ENCODE measurements around the gene MAJIN. TPM values are rescaled to one million over a fixed set of nuclear protein-coding genes. Genes with fewer than 3 reads are reported as not detected.

The MAJIN gene
- total and polyA plus RNA-seq, 9 of the 15 experiments (the other 6 are each of a cell fraction or from before 2014, with no cell fraction given): 0.17 to 0.83 (median 0.24) TPM; not detected in 2

DNA sequence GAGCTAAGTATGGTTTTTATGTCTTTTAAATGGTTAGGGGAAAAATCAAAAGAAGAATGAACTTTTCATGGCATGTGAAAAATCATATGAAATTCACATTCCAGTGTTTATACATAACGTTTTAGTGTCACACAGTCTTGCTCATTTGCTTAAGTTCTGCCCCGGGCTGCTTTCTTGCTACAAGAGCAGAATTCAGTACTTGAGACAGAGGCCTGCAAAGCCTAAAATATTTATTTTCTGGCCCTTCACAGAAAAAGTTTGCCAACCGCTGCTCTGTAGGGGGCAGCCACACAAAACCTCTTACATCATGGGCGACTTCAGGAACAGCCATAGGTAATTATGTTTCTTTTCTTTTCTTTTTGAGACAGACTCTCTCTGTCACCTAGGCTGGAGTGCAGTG, 53.9 kb downstream of the MAJIN start (continued):
- no peak for TF ChIP-seq HMG20B (CRISPR knock-in tag; IDR thresholded peaks at IDR 0.05)
- TF ChIP-seq, protein P1, sequence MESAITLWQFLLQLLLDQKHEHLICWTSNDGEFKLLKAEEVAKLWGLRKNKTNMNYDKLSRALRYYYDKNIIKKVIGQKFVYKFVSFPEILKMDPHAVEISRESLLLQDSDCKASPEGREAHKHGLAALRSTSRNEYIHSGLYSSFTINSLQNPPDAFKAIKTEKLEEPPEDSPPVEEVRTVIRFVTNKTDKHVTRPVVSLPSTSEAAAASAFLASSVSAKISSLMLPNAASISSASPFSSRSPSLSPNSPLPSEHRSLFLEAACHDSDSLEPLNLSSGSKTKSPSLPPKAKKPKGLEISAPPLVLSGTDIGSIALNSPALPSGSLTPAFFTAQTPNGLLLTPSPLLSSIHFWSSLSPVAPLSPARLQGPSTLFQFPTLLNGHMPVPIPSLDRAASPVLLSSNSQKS (CRISPR knock-in tag; IDR thresholded peaks at IDR 0.05): no peak
- TF ChIP-seq, protein P2, sequence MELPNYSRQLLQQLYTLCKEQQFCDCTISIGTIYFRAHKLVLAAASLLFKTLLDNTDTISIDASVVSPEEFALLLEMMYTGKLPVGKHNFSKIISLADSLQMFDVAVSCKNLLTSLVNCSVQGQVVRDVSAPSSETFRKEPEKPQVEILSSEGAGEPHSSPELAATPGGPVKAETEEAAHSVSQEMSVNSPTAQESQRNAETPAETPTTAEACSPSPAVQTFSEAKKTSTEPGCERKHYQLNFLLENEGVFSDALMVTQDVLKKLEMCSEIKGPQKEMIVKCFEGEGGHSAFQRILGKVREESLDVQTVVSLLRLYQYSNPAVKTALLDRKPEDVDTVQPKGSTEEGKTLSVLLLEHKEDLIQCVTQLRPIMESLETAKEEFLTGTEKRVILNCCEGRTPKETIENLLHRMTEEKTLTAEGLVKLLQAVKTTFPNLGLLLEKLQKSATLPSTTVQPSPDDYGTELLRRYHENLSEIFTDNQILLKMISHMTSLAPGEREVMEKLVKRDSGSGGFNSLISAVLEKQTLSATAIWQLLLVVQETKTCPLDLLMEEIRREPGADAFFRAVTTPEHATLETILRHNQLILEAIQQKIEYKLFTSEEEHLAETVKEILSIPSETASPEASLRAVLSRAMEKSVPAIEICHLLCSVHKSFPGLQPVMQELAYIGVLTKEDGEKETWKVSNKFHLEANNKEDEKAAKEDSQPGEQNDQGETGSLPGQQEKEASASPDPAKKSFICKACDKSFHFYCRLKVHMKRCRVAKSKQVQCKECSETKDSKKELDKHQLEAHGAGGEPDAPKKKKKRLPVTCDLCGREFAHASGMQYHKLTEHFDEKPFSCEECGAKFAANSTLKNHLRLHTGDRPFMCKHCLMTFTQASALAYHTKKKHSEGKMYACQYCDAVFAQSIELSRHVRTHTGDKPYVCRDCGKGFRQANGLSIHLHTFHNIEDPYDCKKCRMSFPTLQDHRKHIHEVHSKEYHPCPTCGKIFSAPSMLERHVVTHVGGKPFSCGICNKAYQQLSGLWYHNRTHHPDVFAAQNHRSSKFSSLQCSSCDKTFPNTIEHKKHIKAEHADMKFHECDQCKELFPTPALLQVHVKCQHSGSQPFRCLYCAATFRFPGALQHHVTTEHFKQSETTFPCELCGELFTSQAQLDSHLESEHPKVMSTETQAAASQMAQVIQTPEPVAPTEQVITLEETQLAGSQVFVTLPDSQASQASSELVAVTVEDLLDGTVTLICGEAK (IDR thresholded peaks at IDR 0.05): 0 out of 2 replicates have a peak, but pooled peaks have one; percentile 44
- TF ChIP-seq, protein P2 (CRISPR knock-in tag; IDR thresholded peaks at IDR 0.05): no peak
- TF ChIP-seq, protein P3, sequence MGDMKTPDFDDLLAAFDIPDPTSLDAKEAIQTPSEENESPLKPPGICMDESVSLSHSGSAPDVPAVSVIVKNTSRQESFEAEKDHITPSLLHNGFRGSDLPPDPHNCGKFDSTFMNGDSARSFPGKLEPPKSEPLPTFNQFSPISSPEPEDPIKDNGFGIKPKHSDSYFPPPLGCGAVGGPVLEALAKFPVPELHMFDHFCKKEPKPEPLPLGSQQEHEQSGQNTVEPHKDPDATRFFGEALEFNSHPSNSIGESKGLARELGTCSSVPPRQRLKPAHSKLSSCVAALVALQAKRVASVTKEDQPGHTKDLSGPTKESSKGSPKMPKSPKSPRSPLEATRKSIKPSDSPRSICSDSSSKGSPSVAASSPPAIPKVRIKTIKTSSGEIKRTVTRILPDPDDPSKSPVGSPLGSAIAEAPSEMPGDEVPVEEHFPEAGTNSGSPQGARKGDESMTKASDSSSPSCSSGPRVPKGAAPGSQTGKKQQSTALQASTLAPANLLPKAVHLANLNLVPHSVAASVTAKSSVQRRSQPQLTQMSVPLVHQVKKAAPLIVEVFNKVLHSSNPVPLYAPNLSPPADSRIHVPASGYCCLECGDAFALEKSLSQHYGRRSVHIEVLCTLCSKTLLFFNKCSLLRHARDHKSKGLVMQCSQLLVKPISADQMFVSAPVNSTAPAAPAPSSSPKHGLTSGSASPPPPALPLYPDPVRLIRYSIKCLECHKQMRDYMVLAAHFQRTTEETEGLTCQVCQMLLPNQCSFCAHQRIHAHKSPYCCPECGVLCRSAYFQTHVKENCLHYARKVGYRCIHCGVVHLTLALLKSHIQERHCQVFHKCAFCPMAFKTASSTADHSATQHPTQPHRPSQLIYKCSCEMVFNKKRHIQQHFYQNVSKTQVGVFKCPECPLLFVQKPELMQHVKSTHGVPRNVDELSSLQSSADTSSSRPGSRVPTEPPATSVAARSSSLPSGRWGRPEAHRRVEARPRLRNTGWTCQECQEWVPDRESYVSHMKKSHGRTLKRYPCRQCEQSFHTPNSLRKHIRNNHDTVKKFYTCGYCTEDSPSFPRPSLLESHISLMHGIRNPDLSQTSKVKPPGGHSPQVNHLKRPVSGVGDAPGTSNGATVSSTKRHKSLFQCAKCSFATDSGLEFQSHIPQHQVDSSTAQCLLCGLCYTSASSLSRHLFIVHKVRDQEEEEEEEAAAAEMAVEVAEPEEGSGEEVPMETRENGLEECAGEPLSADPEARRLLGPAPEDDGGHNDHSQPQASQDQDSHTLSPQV (IDR thresholded peaks at IDR 0.05): peak; percentile 75
- TF ChIP-seq, protein P4, sequence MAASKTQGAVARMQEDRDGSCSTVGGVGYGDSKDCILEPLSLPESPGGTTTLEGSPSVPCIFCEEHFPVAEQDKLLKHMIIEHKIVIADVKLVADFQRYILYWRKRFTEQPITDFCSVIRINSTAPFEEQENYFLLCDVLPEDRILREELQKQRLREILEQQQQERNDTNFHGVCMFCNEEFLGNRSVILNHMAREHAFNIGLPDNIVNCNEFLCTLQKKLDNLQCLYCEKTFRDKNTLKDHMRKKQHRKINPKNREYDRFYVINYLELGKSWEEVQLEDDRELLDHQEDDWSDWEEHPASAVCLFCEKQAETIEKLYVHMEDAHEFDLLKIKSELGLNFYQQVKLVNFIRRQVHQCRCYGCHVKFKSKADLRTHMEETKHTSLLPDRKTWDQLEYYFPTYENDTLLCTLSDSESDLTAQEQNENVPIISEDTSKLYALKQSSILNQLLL (CRISPR knock-in tag; IDR thresholded peaks at IDR 0.05; ENCODE audit: borderline replicate concordance): no peak
- TF ChIP-seq, protein P5, sequence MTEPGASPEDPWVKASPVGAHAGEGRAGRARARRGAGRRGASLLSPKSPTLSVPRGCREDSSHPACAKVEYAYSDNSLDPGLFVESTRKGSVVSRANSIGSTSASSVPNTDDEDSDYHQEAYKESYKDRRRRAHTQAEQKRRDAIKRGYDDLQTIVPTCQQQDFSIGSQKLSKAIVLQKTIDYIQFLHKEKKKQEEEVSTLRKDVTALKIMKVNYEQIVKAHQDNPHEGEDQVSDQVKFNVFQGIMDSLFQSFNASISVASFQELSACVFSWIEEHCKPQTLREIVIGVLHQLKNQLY (CRISPR knock-in tag; conservative IDR thresholded peaks at IDR 0.05): no peak

All from K562 (cell line).